WERI-Rb-1 (cell line): ENCODE measurements around the gene CNGA2.

Experiments used
- DNase-seq: peaks from one replicate; pipeline ENCODE4 v3.0.0-alpha.2; 2020
- H3K27ac ChIP-seq: fragments of 250-450 bp; sonication (Bioruptor Pico); 2 replicates; pipeline ENCODE4 v1.5.1; 2020; ENCODE audit warnings: mild to moderate bottlenecking, moderate library complexity
- H3K27me3 ChIP-seq: fragments of 250-450 bp; sonication (Bioruptor Pico); 2 replicates; pipeline ENCODE4 v1.5.1; 2021; ENCODE audit warnings: mild to moderate bottlenecking, low read depth, moderate library complexity; ENCODE audit not compliant: insufficient read depth, severe bottlenecking
- H3K36me3 ChIP-seq: fragments of 250-450 bp; sonication (Bioruptor Pico); 2 replicates; pipeline ENCODE4 v1.5.1; 2020; ENCODE audit warnings: mild to moderate bottlenecking, moderate library complexity
- H3K4me3 ChIP-seq: 2 replicates; pipeline ENCODE4 v1.5.1; 2011; ENCODE audit warnings: low read depth, mild to moderate bottlenecking, control low read depth, low read length
- H3K9me3 ChIP-seq: fragments of 250-450 bp; sonication (Bioruptor Pico); 2 replicates; pipeline ENCODE4 v1.5.1; 2021; ENCODE audit warnings: mild to moderate bottlenecking, moderate library complexity; ENCODE audit not compliant: severe bottlenecking
- CTCF ChIP-seq: IDR thresholded peaks from 2 replicates; pipeline ENCODE4 v1.5.1; 2011; ENCODE audit warnings: low read depth, mild to moderate bottlenecking, control low read depth, inconsistent platforms, low read length

CNGA2 gene

GRCh38 chrX:151763711-151764110 lies 29.2 kb downstream of the CNGA2 start:
- H3K27ac ChIP-seq = no peak overlapping the region
- no peak overlapping the region for H3K4me3 ChIP-seq
- TF ChIP-seq CTCF = no peak
- no peaks in the 10 kb centered on the region for H3K36me3 ChIP-seq
- DNase-seq = no peak
- peaks cover 59% of the 10 kb centered on the region for H3K27me3 ChIP-seq
- H3K9me3 ChIP-seq = no peaks in the 10 kb centered on the region

GRCh38 chrX:151765026-151765425 lies 30.5 kb downstream of the CNGA2 start:
- Histone ChIP-seq H3K27me3 (peaks cover 50% of the 10 kb centered on the region), H3K36me3 (no peaks in the 10 kb centered on the region), H3K4me3 (no peak overlapping the region), H3K9me3 (no peaks in the 10 kb centered on the region), H3K27ac (no peak overlapping the region)
- DNase-seq = no peak
- TF ChIP-seq CTCF = no peak

- no peak for DNase-seq
- Histone ChIP-seq H3K27me3 (peaks cover 52% of the 10 kb centered on the region), H3K27ac (no peak overlapping the region), H3K4me3 (no peak overlapping the region), H3K9me3 (no peaks in the 10 kb centered on the region), H3K36me3 (no peaks in the 10 kb centered on the region)
- no peak for TF ChIP-seq CTCF
Measured at GRCh38 chrX:151771726-151772125, 37.2 kb downstream of the CNGA2 start.

DNA sequence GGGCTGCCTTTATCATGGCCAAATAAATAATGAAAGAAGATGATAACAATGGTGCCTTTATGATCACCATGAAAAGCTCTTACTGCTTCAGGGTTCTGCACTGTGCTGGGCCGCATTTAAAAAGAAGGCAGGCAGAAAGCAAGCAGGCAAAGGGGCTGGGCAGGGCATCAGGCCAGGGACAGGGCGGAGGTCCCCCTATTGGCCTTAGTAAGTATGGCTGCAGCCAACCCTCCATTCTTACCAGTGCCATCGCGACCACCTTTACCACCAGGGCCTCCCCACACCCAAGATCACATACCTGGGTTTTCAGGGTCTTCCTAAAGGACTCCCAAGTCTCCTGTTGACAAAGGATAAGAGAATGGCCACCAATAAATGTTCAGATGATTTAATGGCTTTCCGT lies 38.9 kb downstream of the CNGA2 start:
- Histone ChIP-seq H3K27me3 (peaks cover 52% of the 10 kb centered on the region), H3K27ac (no peak overlapping the region), H3K36me3 (no peaks in the 10 kb centered on the region), H3K9me3 (no peaks in the 10 kb centered on the region), H3K4me3 (no peak overlapping the region)
- TF ChIP-seq CTCF = peak; percentile 50
- DNase-seq = no peak

DNA sequence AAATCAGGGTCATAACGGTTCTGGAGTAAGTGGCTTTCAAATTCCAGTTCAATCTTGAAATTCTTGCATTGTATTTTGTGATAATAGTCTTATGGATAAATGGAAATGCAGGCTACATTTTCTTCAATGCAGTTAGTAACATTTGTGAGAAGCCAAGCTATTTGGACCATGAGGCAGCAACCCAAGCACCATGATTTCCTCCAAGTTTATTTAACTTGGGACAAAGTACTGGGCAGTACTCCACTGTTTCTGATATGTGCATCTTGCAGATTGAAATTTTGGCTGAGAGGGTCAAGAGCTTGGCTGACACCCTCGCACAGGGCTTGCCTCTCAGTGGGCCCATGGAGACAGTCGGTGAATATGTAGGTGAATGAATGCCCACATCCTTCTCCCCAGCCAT lies 39.9 kb downstream of the CNGA2 start:
- H3K36me3 ChIP-seq = no peaks in the 10 kb centered on the region
- no peaks in the 10 kb centered on the region for H3K9me3 ChIP-seq
- peaks cover 53% of the 10 kb centered on the region for H3K27me3 ChIP-seq
- no peak for DNase-seq
- H3K27ac ChIP-seq = no peak overlapping the region
- no peak for TF ChIP-seq CTCF
- H3K4me3 ChIP-seq = no peak overlapping the region

- Histone ChIP-seq H3K9me3 (no peaks in the 10 kb centered on the region), H3K27me3 (peaks cover 60% of the 10 kb centered on the region), H3K4me3 (no peak overlapping the region), H3K36me3 (no peaks in the 10 kb centered on the region), H3K27ac (no peak overlapping the region)
- no peak for TF ChIP-seq CTCF
- no peak for DNase-seq
Measured at GRCh38 chrX:151776181-151776731, 41.7 kb downstream of the CNGA2 start.
